ENCODE measurements around the gene XAB2. TPM values are rescaled to one million over a fixed set of nuclear protein-coding genes. Genes with fewer than 3 reads are reported as not detected.
"Not testable (repeated sequence)": the region's sequence is repeated elsewhere in the genome, so short reads cannot be mapped to it uniquely, and the experiment has no call there.

The XAB2 gene
- total and polyA plus RNA-seq, 2 experiments from 2014 or later: 19.9 to 24.5 TPM

- Histone ChIP-seq H3K9me3 (ENCODE audit: low read depth) (no peaks in the 10 kb centered on the region), H4K20me1 (ENCODE audit: insufficient read depth, poor library complexity, severe bottlenecking) (no peaks in the 10 kb centered on the region), H3K27me3 (no peaks in the 10 kb centered on the region), H3K79me2 (no peaks in the 10 kb centered on the region), H3K4me3 (no peak overlapping the region), H3K4me2 (no peak overlapping the region), H3K27ac (no peak overlapping the region), H3K36me3 (replicated peaks; ENCODE audit: insufficient read depth, low read depth) (no peaks in the 10 kb centered on the region), H3K4me1 (ENCODE audit: insufficient read depth) (no peaks in the 10 kb centered on the region), H3K9me2 (replicated peaks; ENCODE audit: insufficient read depth) (no peaks in the 10 kb centered on the region), H2AFZ (no peak overlapping the region)
- TF ChIP-seq EZH2 (IDR thresholded peaks at IDR 0.05; ENCODE audit: borderline replicate concordance) (no peak), EZH2phosphoT487 (IDR thresholded peaks at IDR 0.05; ENCODE audit: low read depth, severe bottlenecking, unreplicated experiment) (no peak), CTCF (IDR thresholded peaks at IDR 0.05; ENCODE audit: poor library complexity) (no peak)
- WGBS (ENCODE audit: low lambda C conversion rate, missing lambda C conversion rate): 68% methylated on average over 11 of the region's 11 CpGs
- DNase-seq (ENCODE audit: low spot score): no peak
These were observed 46.9 kb downstream of the XAB2 start for GRCh38 chr19:7582446-7582845.

GRCh38 chr19:7579182-7579581 lies 50.2 kb downstream of the XAB2 start:
- 79% methylated on average over 6 of the region's 6 CpGs for WGBS (ENCODE audit: low lambda C conversion rate, missing lambda C conversion rate)

GRCh38 chr19:7578127-7578526 lies 51.2 kb downstream of the XAB2 start:
- Histone ChIP-seq H3K9me3 (ENCODE audit: low read depth) (no peaks in the 10 kb centered on the region), H3K4me2 (no peak overlapping the region), H3K9me2 (replicated peaks; ENCODE audit: insufficient read depth) (no peaks in the 10 kb centered on the region), H3K27me3 (no peaks in the 10 kb centered on the region), H3K27ac (no peak overlapping the region), H3K36me3 (replicated peaks; ENCODE audit: insufficient read depth, low read depth) (no peaks in the 10 kb centered on the region), H3K4me3 (no peak overlapping the region), H2AFZ (no peak overlapping the region), H4K20me1 (ENCODE audit: insufficient read depth, poor library complexity, severe bottlenecking) (no peaks in the 10 kb centered on the region), H3K79me2 (no peaks in the 10 kb centered on the region), H3K4me1 (ENCODE audit: insufficient read depth) (no peaks in the 10 kb centered on the region)
- WGBS (ENCODE audit: low lambda C conversion rate, missing lambda C conversion rate): 75% methylated on average over 6 of the region's 6 CpGs
- DNase-seq (ENCODE audit: low spot score): no peak
- TF ChIP-seq CTCF (IDR thresholded peaks at IDR 0.05; ENCODE audit: poor library complexity) (no peak), EZH2phosphoT487 (IDR thresholded peaks at IDR 0.05; ENCODE audit: low read depth, severe bottlenecking, unreplicated experiment) (no peak), EZH2 (IDR thresholded peaks at IDR 0.05; ENCODE audit: borderline replicate concordance) (no peak)

More at GRCh38 chr19:7579182-7579581, 50.2 kb downstream of the XAB2 start:
- Histone ChIP-seq H3K4me2 (no peak overlapping the region), H3K79me2 (no peaks in the 10 kb centered on the region), H3K4me1 (ENCODE audit: insufficient read depth) (no peaks in the 10 kb centered on the region), H3K9me2 (replicated peaks; ENCODE audit: insufficient read depth) (no peaks in the 10 kb centered on the region), H2AFZ (no peak overlapping the region), H3K36me3 (replicated peaks; ENCODE audit: insufficient read depth, low read depth) (no peaks in the 10 kb centered on the region), H3K9me3 (ENCODE audit: low read depth) (no peaks in the 10 kb centered on the region), H4K20me1 (ENCODE audit: insufficient read depth, poor library complexity, severe bottlenecking) (no peaks in the 10 kb centered on the region), H3K27ac (no peak overlapping the region), H3K4me3 (no peak overlapping the region), H3K27me3 (no peaks in the 10 kb centered on the region)
- DNase-seq (ENCODE audit: low spot score): no peak
- TF ChIP-seq EZH2phosphoT487 (IDR thresholded peaks at IDR 0.05; ENCODE audit: low read depth, severe bottlenecking, unreplicated experiment) (no peak), CTCF (IDR thresholded peaks at IDR 0.05; ENCODE audit: poor library complexity) (no peak), EZH2 (IDR thresholded peaks at IDR 0.05; ENCODE audit: borderline replicate concordance) (no peak)

- not testable (repeated sequence) for H3K27ac ChIP-seq; H4K20me1 ChIP-seq (ENCODE audit: insufficient read depth, poor library complexity, severe bottlenecking); DNase-seq (ENCODE audit: low spot score); H3K79me2 ChIP-seq; H3K4me2 ChIP-seq; H3K9me2 ChIP-seq (replicated peaks; ENCODE audit: insufficient read depth); H3K27me3 ChIP-seq; H3K9me3 ChIP-seq (ENCODE audit: low read depth); H3K36me3 ChIP-seq (replicated peaks; ENCODE audit: insufficient read depth, low read depth); H2AFZ ChIP-seq; H3K4me1 ChIP-seq (ENCODE audit: insufficient read depth); H3K4me3 ChIP-seq
- 78% methylated on average over 1 of the region's 1 CpG for WGBS (ENCODE audit: low lambda C conversion rate, missing lambda C conversion rate)
These were observed 51.9 kb downstream of the XAB2 start for GRCh38 chr19:7577422-7577821.
